ENCODE measurements around the gene FAM174C.

DNA sequence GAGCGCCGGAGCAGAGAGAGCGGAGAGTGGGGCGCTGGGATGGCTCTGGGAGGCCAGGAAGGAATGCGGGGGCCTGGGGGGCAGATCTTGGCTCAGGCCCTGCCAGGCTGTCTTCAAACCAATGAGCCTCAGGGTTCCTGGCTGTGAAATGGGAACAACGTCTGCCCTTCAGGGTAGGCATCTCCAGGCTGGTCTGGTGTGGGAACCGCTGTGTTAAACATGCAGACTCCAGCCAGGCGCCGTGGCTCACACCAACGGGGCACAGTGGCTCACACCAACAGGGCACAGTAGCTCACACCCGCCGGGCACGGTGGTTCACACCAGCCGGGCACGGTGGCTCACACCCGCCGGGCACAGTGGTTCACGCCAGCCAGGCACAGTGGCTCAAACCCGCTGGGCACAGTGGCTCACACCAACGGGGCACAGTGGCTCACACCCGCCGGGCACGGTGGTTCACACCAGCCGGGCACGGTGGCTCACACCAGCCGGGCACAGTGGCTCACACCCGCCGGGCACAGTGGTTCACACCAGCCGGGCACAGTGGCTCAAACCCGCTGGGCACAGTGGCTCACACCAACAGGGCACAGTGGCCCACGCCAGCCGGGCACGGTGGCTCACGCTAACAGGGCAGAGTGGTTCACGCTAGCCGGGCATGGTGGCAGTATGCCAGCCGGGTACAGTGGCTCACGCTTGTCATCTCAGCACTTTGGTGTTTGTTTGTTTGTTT, 50.4 kb downstream of the FAM174C start:
- TF ChIP-seq, protein P1, sequence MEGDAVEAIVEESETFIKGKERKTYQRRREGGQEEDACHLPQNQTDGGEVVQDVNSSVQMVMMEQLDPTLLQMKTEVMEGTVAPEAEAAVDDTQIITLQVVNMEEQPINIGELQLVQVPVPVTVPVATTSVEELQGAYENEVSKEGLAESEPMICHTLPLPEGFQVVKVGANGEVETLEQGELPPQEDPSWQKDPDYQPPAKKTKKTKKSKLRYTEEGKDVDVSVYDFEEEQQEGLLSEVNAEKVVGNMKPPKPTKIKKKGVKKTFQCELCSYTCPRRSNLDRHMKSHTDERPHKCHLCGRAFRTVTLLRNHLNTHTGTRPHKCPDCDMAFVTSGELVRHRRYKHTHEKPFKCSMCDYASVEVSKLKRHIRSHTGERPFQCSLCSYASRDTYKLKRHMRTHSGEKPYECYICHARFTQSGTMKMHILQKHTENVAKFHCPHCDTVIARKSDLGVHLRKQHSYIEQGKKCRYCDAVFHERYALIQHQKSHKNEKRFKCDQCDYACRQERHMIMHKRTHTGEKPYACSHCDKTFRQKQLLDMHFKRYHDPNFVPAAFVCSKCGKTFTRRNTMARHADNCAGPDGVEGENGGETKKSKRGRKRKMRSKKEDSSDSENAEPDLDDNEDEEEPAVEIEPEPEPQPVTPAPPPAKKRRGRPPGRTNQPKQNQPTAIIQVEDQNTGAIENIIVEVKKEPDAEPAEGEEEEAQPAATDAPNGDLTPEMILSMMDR (IDR thresholded peaks at IDR 0.05; ENCODE audit: low read depth, low read length, missing input control): no peak
- TF ChIP-seq, protein P2, sequence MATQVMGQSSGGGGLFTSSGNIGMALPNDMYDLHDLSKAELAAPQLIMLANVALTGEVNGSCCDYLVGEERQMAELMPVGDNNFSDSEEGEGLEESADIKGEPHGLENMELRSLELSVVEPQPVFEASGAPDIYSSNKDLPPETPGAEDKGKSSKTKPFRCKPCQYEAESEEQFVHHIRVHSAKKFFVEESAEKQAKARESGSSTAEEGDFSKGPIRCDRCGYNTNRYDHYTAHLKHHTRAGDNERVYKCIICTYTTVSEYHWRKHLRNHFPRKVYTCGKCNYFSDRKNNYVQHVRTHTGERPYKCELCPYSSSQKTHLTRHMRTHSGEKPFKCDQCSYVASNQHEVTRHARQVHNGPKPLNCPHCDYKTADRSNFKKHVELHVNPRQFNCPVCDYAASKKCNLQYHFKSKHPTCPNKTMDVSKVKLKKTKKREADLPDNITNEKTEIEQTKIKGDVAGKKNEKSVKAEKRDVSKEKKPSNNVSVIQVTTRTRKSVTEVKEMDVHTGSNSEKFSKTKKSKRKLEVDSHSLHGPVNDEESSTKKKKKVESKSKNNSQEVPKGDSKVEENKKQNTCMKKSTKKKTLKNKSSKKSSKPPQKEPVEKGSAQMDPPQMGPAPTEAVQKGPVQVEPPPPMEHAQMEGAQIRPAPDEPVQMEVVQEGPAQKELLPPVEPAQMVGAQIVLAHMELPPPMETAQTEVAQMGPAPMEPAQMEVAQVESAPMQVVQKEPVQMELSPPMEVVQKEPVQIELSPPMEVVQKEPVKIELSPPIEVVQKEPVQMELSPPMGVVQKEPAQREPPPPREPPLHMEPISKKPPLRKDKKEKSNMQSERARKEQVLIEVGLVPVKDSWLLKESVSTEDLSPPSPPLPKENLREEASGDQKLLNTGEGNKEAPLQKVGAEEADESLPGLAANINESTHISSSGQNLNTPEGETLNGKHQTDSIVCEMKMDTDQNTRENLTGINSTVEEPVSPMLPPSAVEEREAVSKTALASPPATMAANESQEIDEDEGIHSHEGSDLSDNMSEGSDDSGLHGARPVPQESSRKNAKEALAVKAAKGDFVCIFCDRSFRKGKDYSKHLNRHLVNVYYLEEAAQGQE (IDR thresholded peaks at IDR 0.05): no peak
- TF ChIP-seq YY1 (IDR thresholded peaks at IDR 0.05) (no peak), RAD21 (IDR thresholded peaks at IDR 0.05) (no peak), TAF1 (conservative IDR thresholded peaks at IDR 0.05) (no peak), EGR1 (IDR thresholded peaks at IDR 0.05; ENCODE audit: low read depth in 2 of 2) (no peak), GABPA (IDR thresholded peaks at IDR 0.05 in 1 of 2, conservative IDR thresholded peaks at IDR 0.05 in 1 of 2) (no peak)

All from liver (tissue), 3 donors.